Activated CD8-positive, alpha-beta memory T cell treated with anti-CD3 and anti-CD28 coated beads for 4 hours (primary cell): ENCODE data around the gene KCNIP4.
"Not testable (repeated sequence)": the region's sequence is repeated elsewhere in the genome, so short reads cannot be mapped to it uniquely, and the experiment has no call there.

ENCODE experiments used
- DNase-seq, 2 donors: peaks; one replicate each; pipeline ENCODE4 v3.0.0-alpha.2; 2020; ENCODE audit warnings: low read depth in 2 of 2

The KCNIP4 gene

DNA sequence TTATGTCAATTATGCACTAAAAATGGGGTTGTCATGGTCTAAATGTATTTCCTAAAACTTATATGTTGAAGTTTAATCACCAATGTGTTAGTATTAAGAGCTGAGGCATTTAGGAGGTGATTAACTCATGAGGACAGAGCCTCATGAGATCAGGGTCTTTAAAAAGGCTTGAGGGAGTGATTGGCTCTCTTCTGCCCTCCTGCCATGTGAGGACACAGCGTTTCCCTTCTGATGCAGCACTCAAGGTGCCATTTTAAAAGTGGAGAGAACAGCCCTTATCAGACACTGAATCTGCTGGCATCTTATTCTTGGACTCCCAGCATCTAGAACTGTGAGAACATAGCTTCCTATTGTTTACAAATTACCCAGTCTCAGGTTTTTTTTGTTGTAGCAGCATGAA lies 581.7 kb downstream of the KCNIP4 start:
- no peak for DNase-seq

DNA sequence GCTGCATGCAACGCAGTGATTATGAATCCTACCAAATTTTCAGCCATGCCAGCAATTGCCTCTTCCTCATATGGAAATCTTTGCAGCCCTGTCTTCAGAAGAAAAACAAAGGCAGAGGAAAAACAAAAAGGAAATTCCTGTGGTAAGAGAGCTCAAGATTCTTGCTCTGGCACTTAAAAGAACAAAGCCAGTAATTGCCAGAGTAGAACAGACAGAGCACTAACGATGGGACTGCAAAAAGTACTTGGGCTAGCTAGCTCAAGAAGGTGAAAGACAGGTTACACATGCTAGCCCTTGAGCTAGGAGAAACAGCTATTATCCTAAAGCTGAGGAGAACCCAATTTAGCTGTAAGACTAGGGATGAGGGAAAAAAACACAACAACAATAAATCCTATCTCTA lies 582.3 kb downstream of the KCNIP4 start:
- no peak for DNase-seq

DNA sequence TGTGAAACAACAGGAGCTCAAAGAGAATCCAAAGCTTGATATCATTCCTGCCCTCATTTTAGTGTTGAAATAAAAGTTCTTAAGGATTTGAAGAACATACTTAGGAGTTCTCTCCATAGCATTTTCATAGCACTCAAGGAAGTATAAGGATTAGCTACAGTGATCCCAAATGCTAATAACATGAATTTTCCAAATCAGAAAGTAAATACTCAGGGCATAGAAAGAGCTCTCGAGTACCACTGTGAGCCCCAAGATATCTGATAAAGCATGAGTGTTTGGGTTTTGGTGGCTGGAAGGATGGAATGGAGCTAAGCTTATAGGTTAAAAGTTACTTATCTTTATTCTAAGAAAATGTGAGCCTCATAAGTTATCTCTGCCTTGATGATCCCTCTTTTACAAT lies 584.9 kb downstream of the KCNIP4 start:
- DNase-seq = no peak

DNA sequence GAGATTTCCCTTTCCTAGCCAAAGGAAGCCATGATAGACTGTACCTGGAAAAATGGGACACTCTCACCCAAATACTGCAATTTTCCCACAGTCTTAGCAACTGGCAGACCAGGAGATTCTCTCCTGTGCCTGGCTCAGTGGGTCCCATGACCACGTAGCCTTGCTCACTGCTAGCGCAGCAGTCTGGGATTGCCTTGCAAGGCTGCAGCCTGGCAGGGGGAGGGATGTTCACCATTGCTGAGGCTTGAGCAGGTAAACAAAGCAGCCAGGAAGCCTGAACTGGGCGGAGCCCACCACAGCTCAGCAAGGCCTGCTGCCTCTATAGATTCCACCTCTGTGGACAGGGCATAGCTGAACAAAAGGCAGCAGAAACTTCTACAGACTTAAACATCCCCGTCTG lies 596.2 kb downstream of the KCNIP4 start:
- DNase-seq = not testable (repeated sequence)

DNA sequence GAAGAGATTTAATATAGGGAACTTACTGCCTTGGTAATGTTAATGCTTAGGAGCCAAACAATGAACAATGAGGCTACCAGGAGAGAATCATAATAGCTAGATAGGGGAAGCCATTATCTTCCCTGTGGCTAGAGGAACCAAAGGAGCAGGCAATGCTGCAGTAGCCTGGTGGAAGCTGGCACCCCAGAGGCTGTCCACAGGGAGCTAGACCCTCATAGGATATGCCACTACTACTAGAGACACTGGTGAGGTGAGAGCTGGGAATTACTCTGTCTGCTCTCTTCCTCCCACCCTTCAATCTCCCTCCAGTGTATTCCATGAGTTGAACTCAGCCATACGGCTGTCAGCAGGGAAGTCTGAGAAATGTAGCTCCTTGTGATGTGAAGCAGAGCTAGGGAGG lies 601.4 kb downstream of the KCNIP4 start:
- no peak for DNase-seq

DNA sequence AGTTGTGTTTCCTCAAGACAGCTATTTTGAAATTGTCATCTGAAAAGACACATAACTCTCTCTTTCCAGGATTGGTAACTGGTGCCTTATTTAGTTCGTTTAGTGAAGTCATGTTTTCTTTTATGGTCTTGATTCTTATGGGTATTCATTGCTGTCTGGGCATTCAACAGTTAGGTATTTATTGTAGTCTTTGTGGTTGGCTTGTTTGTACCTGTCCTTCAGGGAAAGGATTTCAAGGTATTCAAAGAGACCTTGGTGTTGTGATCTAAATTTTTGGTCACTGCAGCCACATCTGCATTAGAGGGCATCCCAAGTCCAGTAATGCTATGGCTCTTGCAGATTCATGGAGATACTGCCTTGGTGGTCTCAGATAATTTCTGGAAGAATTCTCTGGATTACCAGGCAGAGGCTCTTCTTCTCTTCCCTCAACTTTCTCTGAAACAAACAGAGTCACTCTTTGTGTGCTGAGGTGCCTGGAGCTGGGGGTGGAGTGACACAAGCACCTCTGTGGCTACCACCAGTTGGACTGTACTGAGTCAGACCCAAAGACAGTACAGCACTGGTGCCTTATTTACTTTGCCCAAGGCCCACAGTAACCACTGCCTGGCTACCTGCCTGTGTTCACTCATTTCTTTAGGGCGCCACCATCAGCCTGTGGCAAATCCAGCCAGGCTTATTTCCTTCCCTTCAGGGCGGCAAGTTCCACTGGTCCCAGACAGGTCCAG lies 620.4 kb downstream of the KCNIP4 start:
- no peak for DNase-seq

DNA sequence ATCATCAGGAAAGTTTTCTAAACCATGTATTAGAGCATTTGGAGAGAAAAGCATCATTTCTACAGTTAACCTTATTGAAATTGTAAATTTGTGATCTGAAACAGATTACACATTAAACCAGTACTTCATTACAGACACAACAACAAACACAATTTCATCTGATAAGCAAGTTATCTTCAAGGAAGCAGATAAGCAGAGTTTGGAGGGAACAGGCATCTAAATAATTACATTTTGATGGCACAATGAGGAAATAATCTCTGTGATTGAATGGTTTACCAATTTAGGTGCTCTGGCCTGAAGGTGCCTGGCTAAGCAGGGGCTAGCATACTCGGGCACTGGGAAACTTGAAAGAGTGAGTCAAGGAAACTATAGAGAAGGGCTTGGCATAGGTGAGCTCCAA lies 628.5 kb downstream of the KCNIP4 start:
- no peak for DNase-seq

DNA sequence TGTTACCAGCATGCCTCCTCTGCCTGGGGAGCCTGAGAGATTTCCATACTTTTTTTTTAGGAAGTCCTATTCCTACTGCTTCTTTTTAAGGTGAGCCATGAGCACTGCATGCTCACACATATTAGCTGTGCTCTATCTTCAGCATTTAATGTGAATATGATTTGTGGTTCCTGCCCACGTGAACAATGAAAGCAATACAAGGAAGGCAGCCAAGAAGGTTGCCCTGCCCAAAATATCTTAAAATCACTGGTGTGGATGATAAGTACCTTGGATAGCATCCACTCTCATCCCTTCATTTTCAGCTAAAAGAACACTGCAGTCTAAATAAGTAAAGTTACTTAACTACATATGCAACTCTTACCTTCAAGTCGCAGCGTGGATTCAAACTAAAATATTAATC lies 640.9 kb downstream of the KCNIP4 start:
- DNase-seq = no peak

DNA sequence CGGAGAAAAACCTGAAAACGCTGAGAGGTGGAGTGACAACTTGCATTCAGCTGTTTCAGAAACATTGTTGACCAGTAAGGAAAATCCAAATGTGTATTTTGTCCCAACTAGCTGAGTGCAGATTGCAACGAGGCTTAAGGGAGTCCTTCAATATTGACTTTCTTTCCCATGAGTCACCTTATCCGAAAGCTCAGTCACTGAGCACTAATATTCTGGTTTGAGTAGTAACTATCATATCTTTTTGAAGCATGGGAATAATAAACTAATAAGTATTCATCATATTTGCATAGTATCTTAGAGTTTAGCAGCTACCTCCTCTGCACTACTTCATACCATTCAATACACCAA lies 644.1 kb downstream of the KCNIP4 start:
- DNase-seq = no peak

DNA sequence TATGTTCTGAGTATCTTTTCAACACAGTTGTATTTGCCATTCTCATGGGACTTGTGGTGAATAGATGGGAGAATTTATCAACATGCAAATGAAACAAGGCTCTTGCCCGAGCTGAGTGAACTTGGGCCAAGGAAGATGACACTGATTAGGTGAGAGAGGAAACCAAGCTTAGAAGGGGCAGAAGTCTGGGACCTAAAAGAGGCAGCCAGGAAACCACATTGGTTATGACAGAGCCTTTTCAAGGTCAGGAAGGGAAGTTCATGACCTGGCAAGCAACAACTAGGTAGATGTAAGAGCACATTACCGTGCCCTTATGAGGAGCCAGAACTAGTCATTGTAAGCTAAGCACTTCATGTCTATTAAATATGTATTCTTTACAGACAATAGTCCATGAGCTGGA lies 658.0 kb downstream of the KCNIP4 start:
- no peak for DNase-seq

DNA sequence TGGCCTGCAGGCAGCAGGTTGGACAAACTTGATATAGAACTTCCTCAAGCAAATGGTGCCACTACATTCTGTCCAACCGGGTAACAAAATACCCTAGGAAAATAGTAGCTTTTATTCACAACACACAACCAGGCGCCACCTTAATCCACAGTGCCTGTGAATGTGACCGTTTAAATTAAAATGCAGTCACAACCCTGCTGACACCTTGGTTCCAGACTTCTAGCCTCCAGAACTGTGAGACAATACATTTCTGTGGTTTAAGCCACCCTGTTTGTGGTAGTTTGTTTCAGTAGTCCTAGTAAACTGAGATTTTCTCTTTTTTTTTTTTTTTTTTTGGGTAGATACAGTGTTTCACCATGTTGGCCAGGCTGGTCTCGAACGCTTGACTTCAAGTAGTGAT lies 672.5 kb downstream of the KCNIP4 start:
- DNase-seq = no peak

DNA sequence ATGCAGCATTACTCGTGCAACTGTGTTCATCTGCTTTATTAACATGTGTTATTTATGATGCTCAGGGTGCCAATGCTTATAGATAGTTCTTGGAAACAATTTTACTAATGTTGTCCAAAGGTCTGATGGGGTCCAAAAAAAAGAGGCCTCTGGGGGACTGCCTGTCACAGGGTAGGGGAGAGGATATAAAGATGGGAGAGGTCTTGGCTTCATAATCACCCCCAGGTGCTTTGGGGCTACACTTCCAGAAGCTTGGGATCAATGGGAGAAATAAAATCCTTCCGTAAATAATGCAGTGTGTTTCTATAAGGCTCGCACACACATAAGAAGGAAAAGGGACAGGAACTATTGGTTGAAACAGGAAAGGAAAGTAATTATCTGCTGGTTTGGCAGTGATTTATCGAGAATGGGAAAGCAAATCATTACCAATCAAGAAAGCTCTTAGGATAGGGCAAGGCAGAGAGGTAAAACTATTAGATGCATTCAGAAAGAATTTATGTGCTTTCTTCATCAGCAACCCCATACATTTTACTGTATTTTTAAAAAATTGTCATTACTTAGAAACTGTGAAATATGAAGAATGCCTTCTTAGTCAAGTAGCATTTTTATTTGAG lies 677.0 kb downstream of the KCNIP4 start:
- no peak for DNase-seq

DNA sequence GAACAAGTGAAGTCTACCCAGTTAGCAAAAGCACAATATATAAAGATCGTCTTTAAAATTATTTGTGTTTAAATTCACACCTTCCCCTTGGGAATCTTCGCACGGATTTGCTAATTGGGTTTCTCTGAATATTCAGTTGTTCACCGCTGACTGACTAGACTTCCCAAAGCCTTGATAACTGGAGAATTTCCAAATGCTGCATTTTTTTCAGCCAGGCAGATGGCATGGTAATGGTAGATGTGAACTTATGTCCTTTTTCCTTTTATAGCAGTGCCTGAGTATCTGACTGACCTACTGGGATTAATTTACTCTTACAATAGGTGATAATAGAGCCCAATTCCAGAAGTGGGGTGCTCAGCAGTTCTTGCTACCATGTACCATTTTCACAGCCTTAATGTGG lies 700.2 kb downstream of the KCNIP4 start:
- no peak for DNase-seq

DNA sequence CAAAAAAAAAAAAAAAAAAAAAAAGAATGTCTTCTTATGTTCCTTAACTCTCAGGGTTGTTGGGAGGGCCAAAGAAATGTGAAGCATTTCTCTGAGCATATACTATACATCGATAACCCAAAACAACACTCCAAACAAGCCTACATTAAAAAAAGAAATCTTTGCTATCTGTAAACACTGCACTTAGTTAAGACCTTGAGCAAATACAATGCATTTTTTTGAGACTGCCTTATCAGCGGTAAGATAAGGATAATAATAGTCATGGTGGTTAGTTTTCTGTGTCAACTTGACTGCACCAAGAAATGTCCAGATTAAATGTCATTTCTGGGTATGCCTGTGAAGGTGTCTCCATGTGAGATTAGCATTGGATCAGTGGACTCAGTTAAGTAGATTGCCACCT lies 706.4 kb downstream of the KCNIP4 start:
- DNase-seq = no peak

DNA sequence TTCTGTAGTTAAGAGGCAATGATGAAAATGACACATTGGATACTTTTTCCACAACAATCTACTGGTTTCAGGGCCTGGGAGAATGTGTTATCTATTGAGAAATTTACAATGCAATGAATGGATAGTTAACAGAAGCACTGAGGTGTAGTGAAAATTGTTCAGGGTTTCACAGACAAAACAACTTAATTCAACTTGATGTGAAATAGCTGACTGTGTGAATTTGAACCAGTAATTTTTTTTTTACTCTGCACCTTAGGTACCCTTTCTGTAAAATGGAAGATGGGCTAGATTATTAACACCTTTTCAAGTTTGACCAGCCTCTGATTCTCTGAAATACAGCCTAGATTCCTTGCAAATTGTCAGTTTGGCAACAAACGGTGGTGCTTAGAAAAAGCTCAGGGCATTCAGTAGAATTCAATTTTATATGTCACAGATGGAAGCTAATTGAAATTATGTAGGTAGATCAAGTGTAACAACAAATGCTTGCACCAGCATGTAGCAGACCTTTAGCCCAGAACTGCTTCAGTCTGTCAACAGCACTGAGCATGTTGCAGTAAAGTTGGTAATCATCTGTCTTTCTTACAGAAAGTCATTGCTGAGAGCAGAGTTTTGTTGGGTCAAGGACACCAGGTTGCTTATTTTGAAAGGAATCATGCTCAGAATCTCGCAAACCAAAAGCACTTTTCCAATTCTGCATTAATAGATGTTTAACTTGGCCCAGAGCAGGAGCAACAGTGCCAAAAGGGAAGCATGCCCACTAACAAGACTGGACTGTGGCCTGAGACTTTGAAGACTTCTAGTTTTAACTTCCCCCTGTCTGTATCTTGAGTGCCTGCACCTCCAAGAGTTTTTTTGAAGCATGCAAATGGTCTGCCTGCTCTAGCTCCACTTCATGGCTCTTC lies 721.7 kb downstream of the KCNIP4 start:
- DNase-seq = no peak

DNA sequence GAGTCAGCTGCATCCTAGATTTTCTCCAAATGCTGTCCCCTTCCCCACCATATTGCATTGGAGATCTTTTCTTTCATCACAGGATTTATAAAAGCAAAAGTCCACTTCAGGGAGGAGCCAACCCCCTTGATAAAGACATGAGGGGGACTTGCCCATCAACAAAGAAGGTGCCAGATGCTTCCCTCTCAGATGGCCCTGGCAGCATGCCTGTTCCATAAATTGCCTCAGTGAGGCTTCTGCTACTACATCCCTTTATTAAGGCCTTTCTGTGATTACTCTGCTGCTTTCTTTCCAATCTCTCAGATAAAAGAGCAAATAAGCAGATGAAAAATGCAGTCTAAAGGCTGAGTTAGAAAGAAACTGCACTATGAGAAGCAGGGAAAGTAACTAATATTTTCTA lies 736.7 kb downstream of the KCNIP4 start:
- DNase-seq = no peak

DNA sequence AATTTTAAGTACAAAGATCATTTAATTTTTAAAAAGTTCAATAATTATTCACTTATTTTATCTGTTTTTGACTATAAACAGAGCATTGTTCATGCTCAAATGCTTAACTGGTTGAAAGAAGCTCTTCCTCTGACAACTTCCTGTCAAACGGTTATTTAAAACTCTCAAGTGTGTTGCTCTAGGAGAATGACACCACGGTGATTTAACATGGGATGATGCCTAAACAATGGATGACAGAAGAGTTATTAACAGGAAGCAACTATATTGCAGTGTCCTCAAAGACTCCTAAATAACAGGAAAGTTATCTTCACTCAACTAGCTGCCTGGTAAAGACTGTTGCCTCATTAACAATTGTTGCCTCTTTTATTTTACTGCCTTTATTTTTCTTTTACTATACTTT lies 738.7 kb downstream of the KCNIP4 start:
- no peak for DNase-seq

DNA sequence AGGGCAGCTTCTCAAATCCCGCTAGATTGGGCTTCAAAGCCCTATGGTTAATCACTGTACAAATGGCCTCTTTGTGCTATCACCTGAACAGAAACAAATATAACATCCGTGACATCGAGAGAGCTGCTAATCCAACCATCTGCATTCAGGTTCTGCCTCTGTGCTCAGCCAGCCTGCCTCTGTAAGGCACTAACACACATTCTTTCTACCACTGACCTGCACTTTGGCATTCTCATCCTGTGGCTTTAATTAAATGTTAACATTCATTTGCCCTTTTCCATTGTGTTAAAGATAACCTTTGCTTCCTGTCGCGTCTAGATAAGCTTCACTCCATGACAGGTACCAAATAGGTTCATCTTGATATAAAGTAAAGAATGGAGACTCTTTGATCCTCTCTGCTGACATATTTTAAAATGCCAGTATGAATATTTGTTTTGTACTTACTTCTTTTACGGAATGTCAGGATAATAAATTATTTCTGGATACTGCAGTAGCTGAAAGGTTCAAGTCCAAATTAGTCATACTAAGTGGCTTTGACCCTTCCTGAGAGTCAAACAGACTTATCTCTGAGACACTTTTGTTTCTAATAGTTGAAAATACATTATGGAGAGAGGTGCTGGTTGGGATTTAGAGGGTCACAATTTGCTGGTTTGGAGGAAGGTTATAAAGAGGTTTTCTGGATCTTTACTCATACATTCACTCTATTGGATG lies 742.6 kb downstream of the KCNIP4 start:
- no peak for DNase-seq

DNA sequence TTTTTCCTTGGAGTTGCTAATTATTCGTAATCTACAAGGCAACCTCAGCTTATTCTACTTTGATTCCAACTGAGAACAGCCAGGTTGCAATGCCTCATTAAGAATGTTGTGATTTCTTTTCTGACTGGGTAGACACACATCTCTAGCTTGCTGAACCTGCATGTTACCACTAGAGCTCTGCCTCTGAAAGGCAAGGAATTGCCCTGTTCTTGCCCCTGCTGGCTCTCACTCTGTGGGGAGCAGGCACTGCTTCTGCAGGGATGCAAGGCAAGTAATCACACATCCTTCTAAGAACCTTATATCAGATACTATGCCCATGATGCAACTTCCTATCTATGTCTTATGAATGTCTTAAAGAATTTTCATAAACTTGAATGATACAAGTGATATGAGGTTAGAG lies 745.2 kb downstream of the KCNIP4 start:
- no peak for DNase-seq

DNA sequence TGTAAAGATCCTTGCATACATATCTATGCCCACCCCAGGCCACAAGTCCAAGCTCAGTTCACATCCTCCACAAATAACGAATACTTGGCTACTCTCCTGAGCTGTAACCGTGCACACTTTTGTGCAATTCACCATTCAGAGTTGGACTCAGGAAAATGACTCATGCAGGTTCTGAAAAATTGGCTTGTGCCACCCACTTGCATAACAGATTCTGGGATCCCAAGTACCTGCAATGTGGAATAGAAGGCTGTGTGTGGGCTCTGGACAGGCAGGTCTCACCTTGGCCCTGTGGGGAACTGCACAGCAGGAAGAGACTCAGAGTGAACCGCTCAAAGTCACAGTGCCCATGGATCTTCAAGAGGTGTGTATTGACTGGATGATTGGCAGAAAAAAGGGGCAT lies 745.6 kb downstream of the KCNIP4 start:
- no peak for DNase-seq

DNA sequence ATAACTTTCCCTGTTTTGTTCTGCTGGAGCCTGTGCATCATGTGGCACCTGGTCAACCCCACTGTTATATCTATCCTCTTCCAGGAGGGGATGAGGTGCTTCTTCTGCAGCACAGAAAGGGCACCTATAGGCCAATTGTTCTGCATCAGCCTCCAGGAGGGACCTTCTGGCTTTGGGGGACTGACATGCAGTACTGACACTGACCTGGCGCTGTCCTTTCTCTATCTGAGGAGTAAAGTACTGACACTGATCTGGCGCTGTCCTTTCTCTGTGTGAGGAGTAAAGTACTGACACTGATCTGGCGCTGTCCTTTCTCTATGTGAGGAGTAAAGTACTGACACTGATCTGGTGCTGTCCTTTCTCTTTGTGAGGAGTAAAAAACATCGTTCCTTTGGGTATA lies 749.9 kb downstream of the KCNIP4 start:
- no peak for DNase-seq

DNA sequence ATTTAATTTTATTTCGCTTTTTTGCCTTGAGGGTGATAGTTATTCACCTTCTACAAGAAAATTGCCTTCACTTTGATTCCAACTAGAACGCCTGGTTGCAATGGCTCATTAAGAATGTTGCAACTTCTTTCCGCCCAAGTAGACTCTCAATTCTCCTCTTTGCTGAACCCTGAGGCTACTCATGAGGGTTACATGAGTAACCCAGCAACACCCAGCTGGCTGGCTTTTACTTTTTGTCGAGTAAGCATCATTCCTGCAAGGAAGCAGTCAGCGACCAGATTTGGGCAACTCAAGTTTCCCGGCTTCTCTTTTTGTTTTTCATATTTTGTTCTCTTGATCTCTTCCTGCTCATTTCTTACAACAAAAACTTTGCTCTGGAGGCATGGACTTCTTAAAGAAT lies 752.9 kb downstream of the KCNIP4 start:
- DNase-seq = no peak
